Measurements from ENCODE around the gene TAF6L. TPM values are rescaled to one million over a fixed set of nuclear protein-coding genes. Genes with fewer than 3 reads are reported as not detected.

TAF6L gene
- total RNA-seq, 6 experiments from 2014 or later: 11.9 to 19.3 (median 16.0) TPM

DNA sequence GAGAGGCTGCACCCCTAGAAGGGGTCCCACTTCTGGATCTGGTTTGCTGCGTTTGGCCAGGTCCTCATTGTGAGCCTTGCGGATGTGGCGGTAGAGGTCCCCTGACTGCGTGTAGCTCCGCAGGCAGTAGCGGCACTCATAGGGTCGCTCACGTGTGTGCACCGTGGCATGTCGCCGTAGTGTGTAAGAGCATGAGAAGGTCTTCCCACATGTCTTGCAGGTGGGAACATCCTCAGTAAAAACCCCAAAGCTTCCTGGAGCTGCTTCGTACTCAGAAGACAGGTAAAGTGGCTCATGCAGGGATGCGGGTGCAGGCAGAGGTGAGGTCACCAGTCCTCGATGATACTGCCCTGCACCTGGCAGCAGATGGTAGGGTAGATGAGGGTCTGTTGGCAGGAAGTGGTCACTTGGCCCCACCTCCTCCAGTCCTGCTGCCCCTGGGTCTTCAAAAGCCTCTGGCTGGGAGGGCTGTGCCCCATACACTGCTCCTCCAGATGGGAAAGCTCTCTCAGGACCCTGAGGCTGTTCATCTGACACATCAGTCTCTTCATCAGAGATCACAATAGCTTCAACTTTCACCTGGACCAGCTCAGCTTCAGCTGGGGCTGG is 18.9 kb upstream of the TAF6L start:
- TF ChIP-seq POLR2A (IDR thresholded peaks at IDR 0.05): no peak
- WGBS (ENCODE audit: insufficient coverage, low coverage, low lambda C conversion rate, missing lambda C conversion rate): 100% methylated on average over 2 of the region's 14 CpGs
- Histone ChIP-seq H3K4me1 (peaks cover 0 to 11% (median 0%) of the 10 kb centered on the region in 4 donors), H3K36me3 (peaks cover 0 to 6% (median 0%) of the 10 kb centered on the region in 4 donors), H3K27me3 (no peaks in the 10 kb centered on the region), H3K9me3 (no peaks in the 10 kb centered on the region), H3K27ac (no peak overlapping the region), H3K4me3 (no peak overlapping the region)
- intact Hi-C loops (cut with DNase I): no loop called here
- ATAC-seq (no peak), DNase-seq (no peak)

DNA sequence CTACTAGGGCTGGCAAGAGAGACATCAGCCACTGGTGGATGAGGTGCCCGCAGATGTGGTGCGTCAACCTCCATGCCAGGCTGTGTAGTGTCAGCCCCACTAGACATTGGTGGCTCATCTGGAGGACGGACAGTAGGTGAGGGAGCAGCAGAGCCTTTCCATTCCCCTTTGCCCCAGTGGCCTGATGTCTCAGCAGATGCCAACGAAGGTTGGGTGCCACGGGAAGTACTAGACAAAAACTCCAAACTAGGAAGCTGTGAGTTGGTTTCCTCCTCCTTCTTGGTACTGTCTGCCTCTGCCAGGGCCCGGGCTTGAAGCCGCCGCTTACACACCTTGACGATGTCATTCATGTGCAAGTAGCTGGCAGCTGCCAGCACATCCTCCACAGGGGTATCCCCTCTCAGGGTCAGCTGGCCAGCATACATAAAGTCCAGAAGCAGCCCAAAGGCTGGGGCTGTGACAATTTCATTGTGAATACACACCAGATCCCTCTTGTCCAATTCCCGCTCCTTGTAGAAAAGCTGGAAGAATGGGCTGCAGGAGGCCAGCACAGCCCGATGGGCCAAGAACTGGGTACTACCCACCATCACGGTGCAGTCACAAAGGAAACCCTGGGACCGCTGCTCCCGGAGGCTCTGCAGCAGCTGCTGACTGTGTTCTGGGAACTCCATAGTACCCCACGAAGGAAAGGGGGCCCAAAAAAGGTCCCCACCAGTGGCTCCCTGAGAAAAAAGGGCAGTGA is 18.0 kb upstream of the TAF6L start:
- ATAC-seq (no peak), DNase-seq (no peak)
- Histone ChIP-seq H3K4me1 (peaks cover 0 to 11% (median 0%) of the 10 kb centered on the region in 4 donors), H3K9me3 (no peaks in the 10 kb centered on the region), H3K27me3 (no peaks in the 10 kb centered on the region), H3K4me3 (peak overlapping the region; percentile 54 to 67 (median 57)), H3K27ac (peak overlapping the region in 1 of 3 donors; percentile 58), H3K36me3 (peaks cover 0 to 6% (median 0%) of the 10 kb centered on the region in 4 donors)
- TF ChIP-seq, protein P1, sequence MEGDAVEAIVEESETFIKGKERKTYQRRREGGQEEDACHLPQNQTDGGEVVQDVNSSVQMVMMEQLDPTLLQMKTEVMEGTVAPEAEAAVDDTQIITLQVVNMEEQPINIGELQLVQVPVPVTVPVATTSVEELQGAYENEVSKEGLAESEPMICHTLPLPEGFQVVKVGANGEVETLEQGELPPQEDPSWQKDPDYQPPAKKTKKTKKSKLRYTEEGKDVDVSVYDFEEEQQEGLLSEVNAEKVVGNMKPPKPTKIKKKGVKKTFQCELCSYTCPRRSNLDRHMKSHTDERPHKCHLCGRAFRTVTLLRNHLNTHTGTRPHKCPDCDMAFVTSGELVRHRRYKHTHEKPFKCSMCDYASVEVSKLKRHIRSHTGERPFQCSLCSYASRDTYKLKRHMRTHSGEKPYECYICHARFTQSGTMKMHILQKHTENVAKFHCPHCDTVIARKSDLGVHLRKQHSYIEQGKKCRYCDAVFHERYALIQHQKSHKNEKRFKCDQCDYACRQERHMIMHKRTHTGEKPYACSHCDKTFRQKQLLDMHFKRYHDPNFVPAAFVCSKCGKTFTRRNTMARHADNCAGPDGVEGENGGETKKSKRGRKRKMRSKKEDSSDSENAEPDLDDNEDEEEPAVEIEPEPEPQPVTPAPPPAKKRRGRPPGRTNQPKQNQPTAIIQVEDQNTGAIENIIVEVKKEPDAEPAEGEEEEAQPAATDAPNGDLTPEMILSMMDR (IDR thresholded peaks at IDR 0.05): no peak
- TF ChIP-seq POLR2A (IDR thresholded peaks at IDR 0.05): no peak
- intact Hi-C loops (cut with DNase I): no loop called here
- 16% methylated on average over 5 of the region's 15 CpGs for WGBS (ENCODE audit: insufficient coverage, low coverage, low lambda C conversion rate, missing lambda C conversion rate)

DNA sequence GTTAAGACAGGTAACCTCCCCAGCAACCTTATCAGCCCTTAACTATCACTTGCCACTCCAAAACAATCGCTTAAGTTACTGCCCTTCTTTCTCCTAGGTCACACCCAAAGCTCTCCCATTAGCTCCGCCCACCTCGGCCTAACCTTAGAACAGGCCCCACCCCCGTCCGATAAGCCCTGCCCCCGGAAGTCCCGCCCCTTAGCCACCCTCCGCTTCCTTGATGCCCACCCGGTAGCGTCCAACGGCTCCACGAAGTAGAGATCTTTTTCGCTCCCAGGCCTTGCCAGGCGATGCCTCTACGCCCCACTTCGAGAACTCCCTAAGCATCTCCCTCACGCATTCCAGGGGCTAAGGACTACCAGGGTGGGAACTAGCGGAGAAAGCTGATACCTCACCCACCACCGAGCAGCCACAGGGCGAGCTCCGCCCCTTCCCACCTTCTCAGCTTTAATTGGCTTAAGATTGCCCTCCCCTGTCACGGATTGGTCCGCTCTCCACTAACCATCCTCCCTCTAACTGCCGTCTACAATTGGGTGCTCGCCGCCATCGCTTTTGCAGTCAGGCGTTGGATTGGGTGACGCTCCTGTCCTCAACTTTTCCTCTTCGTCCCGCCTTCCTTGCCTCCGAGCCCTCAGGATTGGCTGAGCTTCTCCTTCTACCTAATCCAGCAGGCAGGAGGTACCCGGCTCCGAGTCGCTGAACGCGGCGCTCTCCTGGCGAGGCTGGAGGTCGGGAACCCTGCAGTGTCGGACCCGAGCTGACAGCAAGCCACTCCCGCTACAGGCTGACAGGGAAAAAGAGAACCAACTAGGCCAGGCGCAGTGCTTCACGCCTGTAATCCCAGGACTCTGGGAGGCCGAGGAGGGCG is 17.2 kb upstream of the TAF6L start, which contains the start of gene ZBTB3:
ZBTB3 (minus strand) TSS at position 425 of the 868 bp plus-strand sequence. CDS start 496 bp downstream, outside the sequence.
- TF ChIP-seq POLR2A (IDR thresholded peaks at IDR 0.05): peak; percentile 67
- TF ChIP-seq, protein P1 (IDR thresholded peaks at IDR 0.05): no peak
- ATAC-seq (peak; percentile 95 to 98 (median 96)), DNase-seq (peak; percentile 97 to 99 (median 98))
- intact Hi-C loops (cut with DNase I): no loop called here
- under 1% methylated on average over 34 of the region's 47 CpGs for WGBS (ENCODE audit: insufficient coverage, low coverage, low lambda C conversion rate, missing lambda C conversion rate)
- peaks cover 0 to 11% (median 0%) of the 10 kb centered on the region in 4 donors for H3K4me1 ChIP-seq
- peak within 1 kb of the TSS; percentile 54 to 67 (median 57) for H3K4me3 ChIP-seq
- H3K27me3 ChIP-seq: no peaks in the 10 kb centered on the region
- no peaks in the 10 kb centered on the region for H3K9me3 ChIP-seq
- peak within 1 kb of the TSS; percentile 57 to 63 (median 58) for H3K27ac ChIP-seq
- peaks cover 0 to 6% (median 0%) of the 10 kb centered on the region in 4 donors for H3K36me3 ChIP-seq

DNA sequence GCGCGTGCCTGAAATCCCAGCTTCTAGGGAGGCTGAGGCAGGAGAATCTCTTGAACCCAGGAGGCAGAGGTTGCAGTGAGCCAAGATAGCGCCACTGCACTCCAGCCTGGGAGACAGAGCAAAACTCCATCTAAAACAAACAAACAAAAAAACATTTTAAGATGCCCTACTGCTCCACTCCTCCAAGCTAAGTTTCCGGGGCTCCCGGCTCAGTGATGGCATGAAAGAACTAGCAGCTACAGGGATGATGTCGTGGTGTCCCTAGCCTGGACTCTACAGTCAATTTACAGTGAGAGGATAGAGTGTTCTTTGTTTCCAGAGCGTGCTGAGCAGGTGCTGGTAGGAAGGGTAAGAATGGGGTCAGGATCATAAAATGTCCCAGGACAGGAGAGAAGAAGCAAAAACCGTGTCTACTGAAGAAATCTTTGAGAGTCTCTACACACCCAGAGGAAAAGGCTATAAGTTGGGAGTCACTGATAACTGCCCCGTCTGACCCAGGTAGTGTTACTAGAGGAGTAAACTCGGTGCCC is 16.0 kb upstream of the TAF6L start:
- Histone ChIP-seq H3K4me3 (no peak overlapping the region), H3K27me3 (no peaks in the 10 kb centered on the region), H3K27ac (no peak overlapping the region), H3K9me3 (no peaks in the 10 kb centered on the region), H3K4me1 (peaks cover 0 to 11% (median 0%) of the 10 kb centered on the region in 4 donors), H3K36me3 (peaks cover 0 to 6% (median 0%) of the 10 kb centered on the region in 4 donors)
- no peak for TF ChIP-seq POLR2A (IDR thresholded peaks at IDR 0.05)
- TF ChIP-seq, protein P1 (IDR thresholded peaks at IDR 0.05): no peak
- ATAC-seq: no peak
- no peak for DNase-seq
- intact Hi-C loops (cut with DNase I): no loop called here
- WGBS (ENCODE audit: insufficient coverage, low coverage, low lambda C conversion rate, missing lambda C conversion rate): 66% methylated on average over 8 of the region's 10 CpGs
